Parathyroid adenoma (tissue), 2 donors: Measurements from ENCODE around the gene RPS3.

Source experiments
- H2AFZ ChIP-seq: fragments of 300-600 bp; sonication (generic); one replicate; pipeline ENCODE4 v1.7.0; 2017; ENCODE audit warnings: antibody characterized with exemption, mild to moderate bottlenecking
- H3K27ac ChIP-seq: fragments of 300-600 bp; sonication (generic); one replicate; pipeline ENCODE4 v1.7.0; 2017
- H3K27me3 ChIP-seq: fragments of 300-600 bp; sonication (generic); one replicate; pipeline ENCODE4 v1.7.0; 2017; ENCODE audit warnings: low read length; ENCODE audit not compliant: control insufficient read depth, insufficient read depth
- H3K36me3 ChIP-seq: fragments of 300-600 bp; sonication (generic); one replicate; pipeline ENCODE4 v1.7.0; 2017; ENCODE audit warnings: low read length; ENCODE audit not compliant: control insufficient read depth, insufficient read depth
- H3K4me1 ChIP-seq: fragments of 300-600 bp; sonication (generic); one replicate; pipeline ENCODE4 v1.7.0; 2017; ENCODE audit warnings: control low read depth
- H3K4me2 ChIP-seq: fragments of 300-600 bp; sonication (generic); one replicate; pipeline ENCODE4 v1.7.0; 2017; ENCODE audit warnings: low read length
- H3K4me3 ChIP-seq: fragments of 300-600 bp; sonication (generic); one replicate; pipeline ENCODE4 v1.7.0; 2017; ENCODE audit warnings: low read depth, low read length
- H3K79me2 ChIP-seq: fragments of 300-600 bp; sonication (generic); one replicate; pipeline ENCODE4 v1.7.0; 2017; ENCODE audit warnings: control low read depth
- H3K9ac ChIP-seq: fragments of 300-600 bp; sonication (generic); one replicate; pipeline ENCODE4 v1.7.0; 2017; ENCODE audit warnings: mild to moderate bottlenecking
- H3K9me3 ChIP-seq: fragments of 300-600 bp; sonication (generic); one replicate; pipeline ENCODE4 v1.7.0; 2017; ENCODE audit warnings: low read length; ENCODE audit not compliant: control insufficient read depth
- CTCF ChIP-seq: fragments of 300-600 bp; sonication (generic); IDR thresholded peaks from one replicate; pipeline ENCODE4 v1.7.0; 2017; ENCODE audit warnings: antibody characterized with exemption, mild to moderate bottlenecking
- donor health status: primary hyperparathyroidism.

Gene RPS3

GRCh38 chr11:75422248-75423231, 23.2 kb downstream of the RPS3 start:
- H3K36me3 ChIP-seq: no peaks in the 10 kb centered on the region
- TF ChIP-seq CTCF: no peak
- no peaks in the 10 kb centered on the region for H3K4me1 ChIP-seq
- H3K9ac ChIP-seq: no peak overlapping the region
- H3K27me3 ChIP-seq: no peaks in the 10 kb centered on the region
- H3K9me3 ChIP-seq: no peaks in the 10 kb centered on the region
- H3K27ac ChIP-seq: no peak overlapping the region
- no peak overlapping the region for H3K4me3 ChIP-seq
- H2AFZ ChIP-seq: no peak overlapping the region
- H3K79me2 ChIP-seq: no peaks in the 10 kb centered on the region
- no peak overlapping the region for H3K4me2 ChIP-seq

GRCh38 chr11:75423721-75424120, 24.4 kb downstream of the RPS3 start:
- Histone ChIP-seq H3K27me3 (no peaks in the 10 kb centered on the region), H3K36me3 (no peaks in the 10 kb centered on the region), H3K9ac (no peak overlapping the region), H3K4me3 (no peak overlapping the region), H3K9me3 (no peaks in the 10 kb centered on the region), H3K4me2 (no peak overlapping the region), H3K27ac (no peak overlapping the region), H3K79me2 (no peaks in the 10 kb centered on the region), H2AFZ (no peak overlapping the region), H3K4me1 (no peaks in the 10 kb centered on the region)
- TF ChIP-seq CTCF: no peak

DNA sequence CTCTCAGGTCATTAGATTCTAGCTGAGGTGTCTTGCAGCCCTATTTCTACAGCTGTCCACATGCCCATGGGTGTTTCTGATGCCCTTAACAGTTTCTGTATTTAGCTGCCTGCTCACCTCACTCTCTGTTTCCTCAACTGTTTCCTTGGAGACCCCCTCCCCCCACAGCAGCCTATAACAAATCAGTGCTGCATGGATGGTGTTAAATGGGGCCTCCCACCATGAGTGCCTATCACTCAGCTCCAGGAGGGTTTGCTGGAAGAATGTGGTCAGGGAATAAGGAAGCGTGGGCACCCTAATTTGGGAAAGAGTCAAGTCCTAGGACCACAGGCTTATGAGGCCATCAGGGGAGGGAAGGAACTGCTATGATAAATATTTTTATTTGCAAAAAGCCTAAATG, 25.1 kb downstream of the RPS3 start:
- no peak overlapping the region for H3K27ac ChIP-seq
- H3K4me3 ChIP-seq: no peak overlapping the region
- H3K9me3 ChIP-seq: no peaks in the 10 kb centered on the region
- H3K9ac ChIP-seq: no peak overlapping the region
- no peaks in the 10 kb centered on the region for H3K27me3 ChIP-seq
- no peak overlapping the region for H2AFZ ChIP-seq
- H3K36me3 ChIP-seq: no peaks in the 10 kb centered on the region
- TF ChIP-seq CTCF: no peak
- H3K79me2 ChIP-seq: no peaks in the 10 kb centered on the region
- no peak overlapping the region for H3K4me2 ChIP-seq
- no peaks in the 10 kb centered on the region for H3K4me1 ChIP-seq

- H3K4me1 ChIP-seq: no peaks in the 10 kb centered on the region
- H3K4me2 ChIP-seq: no peak overlapping the region
- H3K79me2 ChIP-seq: no peaks in the 10 kb centered on the region
- H3K4me3 ChIP-seq: no peak overlapping the region
- H3K36me3 ChIP-seq: no peaks in the 10 kb centered on the region
- H2AFZ ChIP-seq: no peak overlapping the region
- no peaks in the 10 kb centered on the region for H3K9me3 ChIP-seq
- no peak overlapping the region for H3K27ac ChIP-seq
- H3K9ac ChIP-seq: no peak overlapping the region
- H3K27me3 ChIP-seq: no peaks in the 10 kb centered on the region
- no peak for TF ChIP-seq CTCF
These were observed 26.1 kb downstream of the RPS3 start for GRCh38 chr11:75425422-75425821.

DNA sequence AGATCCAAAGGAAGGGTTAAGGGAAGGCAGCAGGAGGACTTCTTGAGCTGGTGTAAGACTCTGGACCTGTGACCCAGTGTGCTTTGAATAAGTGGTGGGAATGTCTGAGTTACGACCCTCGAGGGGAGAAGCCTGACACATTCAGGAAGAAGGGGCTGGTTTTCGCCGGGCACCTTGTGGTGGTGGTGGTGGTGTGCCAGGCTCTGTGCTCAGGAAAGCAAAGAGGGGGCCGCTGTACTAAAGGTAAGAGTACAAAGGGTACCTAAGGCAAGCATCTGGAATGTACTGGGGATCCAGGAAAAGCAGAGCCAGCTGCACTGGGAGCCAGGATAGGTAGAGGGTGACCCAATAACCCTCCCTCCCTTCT, 27.4 kb downstream of the RPS3 start:
- H3K27ac ChIP-seq: no peak overlapping the region
- H2AFZ ChIP-seq: no peak overlapping the region
- H3K36me3 ChIP-seq: no peaks in the 10 kb centered on the region
- H3K4me3 ChIP-seq: no peak overlapping the region
- no peak for TF ChIP-seq CTCF
- no peaks in the 10 kb centered on the region for H3K79me2 ChIP-seq
- no peak overlapping the region for H3K4me2 ChIP-seq
- H3K4me1 ChIP-seq: no peaks in the 10 kb centered on the region
- no peaks in the 10 kb centered on the region for H3K9me3 ChIP-seq
- H3K9ac ChIP-seq: no peak overlapping the region
- H3K27me3 ChIP-seq: no peaks in the 10 kb centered on the region
